Astrocyte (in vitro differentiated cells and primary cell): ENCODE data around the gene SMAD4. TPM values are rescaled to one million over a fixed set of nuclear protein-coding genes. Genes with fewer than 3 reads are reported as not detected.

Experiments
- DNase-seq: peaks from one replicate; pipeline ENCODE4 v3.0.0-alpha.2; 2010; ENCODE audit warnings: low read depth
- FAIRE-seq: peaks from 2 replicates; lab custom pipeline; 2011; peaks lifted over from hg19 to GRCh38; lab: Jason Lieb, UNC
- H2AFZ ChIP-seq: 2 replicates; pipeline ENCODE4 v1.6.0; 2012; ENCODE audit warnings: low read depth, low read length, inconsistent platforms
- H3K27ac ChIP-seq: 2 replicates; pipeline ENCODE4 v1.5.1; 2011; ENCODE audit warnings: low read depth, low read length, inconsistent platforms
- H3K27me3 ChIP-seq: 2 replicates; pipeline ENCODE4 v1.6.0; 2011; ENCODE audit warnings: low read length, inconsistent platforms; ENCODE audit not compliant: insufficient read depth
- H3K36me3 ChIP-seq: 2 replicates; pipeline ENCODE4 v1.5.1; 2011; ENCODE audit warnings: low read length, inconsistent platforms; ENCODE audit not compliant: insufficient read depth
- H3K4me1 ChIP-seq: 2 replicates; pipeline ENCODE4 v1.5.1; 2011; ENCODE audit warnings: low read length, inconsistent platforms; ENCODE audit not compliant: insufficient read depth
- H3K4me2 ChIP-seq: 2 replicates; pipeline ENCODE4 v1.6.0; 2012; ENCODE audit warnings: low read length, inconsistent platforms
- H3K4me3 ChIP-seq: 2 replicates; pipeline ENCODE4 v1.5.1; 2011; ENCODE audit warnings: low read depth, mild to moderate bottlenecking, low read length, inconsistent platforms; ENCODE audit not compliant: insufficient read depth
- H3K79me2 ChIP-seq: 2 replicates; pipeline ENCODE4 v1.6.0; 2012; ENCODE audit warnings: mild to moderate bottlenecking, low read length, inconsistent platforms; ENCODE audit not compliant: insufficient read depth
- H3K9ac ChIP-seq: 2 replicates; pipeline ENCODE4 v1.6.0; 2012; ENCODE audit warnings: mild to moderate bottlenecking, low read length, inconsistent platforms
- H3K9me3 ChIP-seq: 2 replicates; pipeline ENCODE4 v1.5.1; 2012; ENCODE audit warnings: low read depth, mild to moderate bottlenecking, low read length, inconsistent platforms; ENCODE audit not compliant: insufficient read depth
- H4K20me1 ChIP-seq: 2 replicates; pipeline ENCODE4 v1.6.0; 2012; ENCODE audit warnings: low read length, inconsistent platforms; ENCODE audit not compliant: insufficient read depth
- H3K27ac Mint-ChIP-seq: one replicate; pipeline ENCODE4 v1.8.0; 2021; ENCODE audit warnings: mild to moderate bottlenecking, mixed read lengths; ENCODE audit not compliant: unreplicated experiment
- H3K27me3 Mint-ChIP-seq: one replicate; pipeline ENCODE4 v1.8.0; 2021; ENCODE audit warnings: low read depth, mixed read lengths; ENCODE audit not compliant: unreplicated experiment
- H3K36me3 Mint-ChIP-seq: one replicate; pipeline ENCODE4 v1.8.0; 2021; ENCODE audit warnings: low read depth, mixed read lengths; ENCODE audit not compliant: unreplicated experiment
- H3K4me1 Mint-ChIP-seq: one replicate; pipeline ENCODE4 v1.8.0; 2021; ENCODE audit warnings: low read depth, mixed read lengths; ENCODE audit not compliant: unreplicated experiment
- H3K4me3 Mint-ChIP-seq: one replicate; pipeline ENCODE4 v1.8.0; 2021; ENCODE audit warnings: mild to moderate bottlenecking, moderate library complexity, mixed read lengths; ENCODE audit not compliant: unreplicated experiment
- H3K9me3 Mint-ChIP-seq: one replicate; pipeline ENCODE4 v1.8.0; 2021; ENCODE audit warnings: mild to moderate bottlenecking, mixed read lengths; ENCODE audit not compliant: unreplicated experiment
- EZH2 ChIP-seq: IDR thresholded peaks from 2 replicates; pipeline ENCODE4 v1.6.1; 2012; ENCODE audit warnings: mild to moderate bottlenecking, low read length, inconsistent platforms; ENCODE audit not compliant: insufficient read depth
- total RNA-seq: library from RNA; stranded (reverse); gene quantifications from 2 replicates; pipeline ENCODE4 v1.2.1, GENCODE V29; 2021
- TF ChIP-seq, protein P1 (sequence below): IDR thresholded peaks from 2 replicates; pipeline ENCODE4 v1.5.1; 2011; ENCODE audit warnings: low read depth, mild to moderate bottlenecking, inconsistent platforms, low read length, moderate library complexity; ENCODE audit not compliant: insufficient read depth

The SMAD4 gene
- total RNA-seq, 1 donor from 2014 or later: 87.7 TPM

DNA sequence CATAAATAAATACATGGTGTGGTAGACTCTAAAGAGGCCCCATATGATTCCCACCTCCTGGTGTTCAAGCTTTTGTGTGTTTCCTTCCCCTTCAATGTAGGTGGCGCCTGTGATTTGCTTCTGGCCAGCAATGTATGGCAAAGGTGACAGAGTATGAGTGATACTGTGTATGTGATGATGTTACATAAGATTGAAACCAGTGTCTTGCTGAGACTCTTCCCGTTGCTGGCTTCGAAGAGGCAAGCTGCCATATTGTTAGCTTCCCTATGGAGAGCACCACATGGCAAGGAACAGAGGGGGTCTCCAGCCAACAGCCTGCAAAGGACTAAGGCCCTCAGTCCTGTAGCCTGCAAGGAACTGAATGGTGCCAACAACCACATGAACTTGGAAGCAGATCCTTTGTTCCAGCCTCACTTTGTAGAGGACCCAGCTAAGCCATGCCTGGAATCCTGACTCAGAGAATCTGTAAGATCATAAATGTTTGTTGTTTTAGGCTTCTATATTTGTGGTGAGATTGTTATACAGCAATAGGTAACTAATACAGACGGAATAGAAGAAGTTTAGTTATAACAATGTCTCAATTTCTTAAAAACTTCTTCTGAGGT lies 1.7 kb upstream of the SMAD4 start:
- TF ChIP-seq, protein P1, sequence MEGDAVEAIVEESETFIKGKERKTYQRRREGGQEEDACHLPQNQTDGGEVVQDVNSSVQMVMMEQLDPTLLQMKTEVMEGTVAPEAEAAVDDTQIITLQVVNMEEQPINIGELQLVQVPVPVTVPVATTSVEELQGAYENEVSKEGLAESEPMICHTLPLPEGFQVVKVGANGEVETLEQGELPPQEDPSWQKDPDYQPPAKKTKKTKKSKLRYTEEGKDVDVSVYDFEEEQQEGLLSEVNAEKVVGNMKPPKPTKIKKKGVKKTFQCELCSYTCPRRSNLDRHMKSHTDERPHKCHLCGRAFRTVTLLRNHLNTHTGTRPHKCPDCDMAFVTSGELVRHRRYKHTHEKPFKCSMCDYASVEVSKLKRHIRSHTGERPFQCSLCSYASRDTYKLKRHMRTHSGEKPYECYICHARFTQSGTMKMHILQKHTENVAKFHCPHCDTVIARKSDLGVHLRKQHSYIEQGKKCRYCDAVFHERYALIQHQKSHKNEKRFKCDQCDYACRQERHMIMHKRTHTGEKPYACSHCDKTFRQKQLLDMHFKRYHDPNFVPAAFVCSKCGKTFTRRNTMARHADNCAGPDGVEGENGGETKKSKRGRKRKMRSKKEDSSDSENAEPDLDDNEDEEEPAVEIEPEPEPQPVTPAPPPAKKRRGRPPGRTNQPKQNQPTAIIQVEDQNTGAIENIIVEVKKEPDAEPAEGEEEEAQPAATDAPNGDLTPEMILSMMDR: no peak
- TF ChIP-seq EZH2: no peak
- no peak overlapping the region for H3K27ac Mint-ChIP-seq
- no peak overlapping the region for H3K4me2 ChIP-seq
- no peaks in the 10 kb centered on the region for H3K9me3 ChIP-seq
- H2AFZ ChIP-seq: no peak overlapping the region
- DNase-seq: peak; percentile 32
- peaks cover 6% of the 10 kb centered on the region for H3K36me3 Mint-ChIP-seq
- H3K27me3 ChIP-seq: no peaks in the 10 kb centered on the region
- no peak overlapping the region for H3K4me3 Mint-ChIP-seq
- peaks cover 27% of the 10 kb centered on the region for H4K20me1 ChIP-seq
- peaks cover 53% of the 10 kb centered on the region for H3K79me2 ChIP-seq
- no peak for FAIRE-seq
- peaks cover 13% of the 10 kb centered on the region for H3K4me1 Mint-ChIP-seq
- H3K4me3 ChIP-seq: no peak overlapping the region
- peaks cover under 1% of the 10 kb centered on the region for H3K36me3 ChIP-seq
- H3K27ac ChIP-seq: no peak overlapping the region
- no peaks in the 10 kb centered on the region for H3K9me3 Mint-ChIP-seq
- no peak overlapping the region for H3K9ac ChIP-seq
- peaks cover 19% of the 10 kb centered on the region for H3K4me1 ChIP-seq
- no peaks in the 10 kb centered on the region for H3K27me3 Mint-ChIP-seq

DNA sequence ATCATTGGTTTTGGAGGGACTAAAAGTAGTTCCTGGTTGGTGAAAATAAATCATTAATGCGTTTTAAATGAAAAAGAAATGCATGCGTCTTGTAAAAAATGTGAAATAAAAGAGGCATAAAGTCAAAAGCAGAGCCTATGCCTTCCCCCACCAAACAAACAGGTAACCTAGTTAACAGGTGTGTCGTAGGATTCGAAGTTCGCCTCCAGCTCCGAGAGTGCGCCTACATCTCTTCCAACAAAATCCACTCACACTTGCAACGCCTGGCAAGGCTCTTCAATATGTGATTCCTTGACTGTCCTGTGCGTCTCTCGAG lies 677 bp upstream of the SMAD4 start:
- Mint-ChIP-seq H3K4me3 (peak overlapping the region; percentile 98), H3K36me3 (peaks cover 3% of the 10 kb centered on the region), H3K9me3 (no peaks in the 10 kb centered on the region), H3K27me3 (no peaks in the 10 kb centered on the region), H3K27ac (peak overlapping the region; percentile 99), H3K4me1 (peaks cover 13% of the 10 kb centered on the region)
- Histone ChIP-seq H3K27me3 (no peaks in the 10 kb centered on the region), H3K9ac (peak overlapping the region; percentile 92), H4K20me1 (peaks cover 36% of the 10 kb centered on the region), H2AFZ (peak overlapping the region; percentile 78), H3K36me3 (peaks cover 4% of the 10 kb centered on the region), H3K27ac (peak overlapping the region; percentile 98), H3K9me3 (no peaks in the 10 kb centered on the region), H3K4me3 (peak overlapping the region; percentile 89), H3K4me2 (peak overlapping the region; percentile 91), H3K79me2 (peaks cover 63% of the 10 kb centered on the region), H3K4me1 (peaks cover 19% of the 10 kb centered on the region)
- TF ChIP-seq EZH2: no peak
- TF ChIP-seq, protein P1: no peak
- DNase-seq (no peak), FAIRE-seq (no peak)

DNA sequence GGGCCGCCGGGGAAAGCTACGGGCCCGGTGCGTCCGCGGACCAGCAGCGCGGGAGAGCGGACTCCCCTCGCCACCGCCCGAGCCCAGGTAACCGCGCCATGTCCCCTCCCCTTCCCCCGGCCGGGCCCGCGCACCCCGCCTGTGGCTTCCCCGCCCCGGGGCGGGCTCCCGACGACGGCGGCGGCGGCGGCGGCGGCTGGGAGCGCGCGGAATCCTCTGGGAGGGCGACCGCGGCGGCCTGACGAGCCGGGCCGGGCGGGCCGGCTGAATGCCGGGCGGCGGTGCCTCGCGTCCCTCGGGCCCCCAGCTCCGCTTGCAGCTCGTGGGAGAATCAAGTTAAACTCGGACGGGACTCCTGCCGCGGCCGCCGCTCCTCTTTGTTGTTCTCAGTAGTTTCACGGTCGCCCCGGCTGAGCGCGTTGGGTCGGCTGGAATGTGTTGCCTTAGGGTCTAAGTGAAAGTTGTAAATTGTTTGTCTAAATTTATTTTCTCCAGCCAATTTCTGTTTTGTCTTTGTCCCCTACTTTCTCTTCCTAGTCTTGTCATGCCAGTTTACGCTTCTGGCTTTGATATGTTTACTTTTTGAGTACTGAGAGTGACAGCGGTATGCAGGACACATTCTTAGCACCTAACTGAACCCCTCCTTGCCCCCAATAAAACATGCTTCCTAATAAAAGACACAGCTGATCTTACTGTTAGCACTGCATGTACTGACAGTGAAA lies 685 bp downstream of the SMAD4 start:
- Histone ChIP-seq H3K36me3 (peaks cover 6% of the 10 kb centered on the region), H3K79me2 (peaks cover 77% of the 10 kb centered on the region), H3K27ac (peak overlapping the region; percentile 98), H3K9ac (peak overlapping the region; percentile 92), H3K9me3 (no peaks in the 10 kb centered on the region), H4K20me1 (peaks cover 49% of the 10 kb centered on the region), H3K4me3 (peak overlapping the region; percentile 89), H3K4me1 (peaks cover 19% of the 10 kb centered on the region), H2AFZ (peak overlapping the region; percentile 86), H3K4me2 (peak overlapping the region; percentile 91), H3K27me3 (no peaks in the 10 kb centered on the region)
- Mint-ChIP-seq H3K36me3 (peaks cover 3% of the 10 kb centered on the region), H3K27me3 (no peaks in the 10 kb centered on the region), H3K4me3 (peak overlapping the region; percentile 98), H3K9me3 (no peaks in the 10 kb centered on the region), H3K4me1 (peaks cover 13% of the 10 kb centered on the region), H3K27ac (peak overlapping the region; percentile 96)
- FAIRE-seq (no peak), DNase-seq (no peak)
- TF ChIP-seq, protein P1: no peak
- TF ChIP-seq EZH2: no peak
